Measurements from ENCODE around the gene AOPEP. TPM values are rescaled to one million over a fixed set of nuclear protein-coding genes. Genes with fewer than 3 reads are reported as not detected.

Gene AOPEP
- total RNA-seq, 2 donors from 2014 or later, result 5.5 to 13.0 TPM

- Mint-ChIP-seq H3K36me3 (no peaks in the 10 kb centered on the region), H3K9me3 (no peaks in the 10 kb centered on the region), H3K27ac (no peak overlapping the region)
- no peak for ATAC-seq
- DNase-seq (ENCODE audit: low spot score in 2 of 2), result no peak
Observed at GRCh38 chr9:95061916-95062595, 335.6 kb downstream of the AOPEP start.

- Mint-ChIP-seq H3K36me3 (no peaks in the 10 kb centered on the region), H3K27ac (no peak overlapping the region), H3K9me3 (no peaks in the 10 kb centered on the region)
- DNase-seq (ENCODE audit: low spot score in 2 of 2) (no peak), ATAC-seq (no peak)
Observed at GRCh38 chr9:95062596-95063065, 336.1 kb downstream of the AOPEP start.

GRCh38 chr9:95063300-95063699 is 336.8 kb downstream of the AOPEP start:
- DNase-seq (ENCODE audit: low spot score in 2 of 2) (no peak), ATAC-seq (no peak)
- Mint-ChIP-seq H3K36me3 (no peaks in the 10 kb centered on the region), H3K27ac (peak overlapping the region in 1 of 2 donors; percentile 9), H3K9me3 (no peaks in the 10 kb centered on the region)

DNA sequence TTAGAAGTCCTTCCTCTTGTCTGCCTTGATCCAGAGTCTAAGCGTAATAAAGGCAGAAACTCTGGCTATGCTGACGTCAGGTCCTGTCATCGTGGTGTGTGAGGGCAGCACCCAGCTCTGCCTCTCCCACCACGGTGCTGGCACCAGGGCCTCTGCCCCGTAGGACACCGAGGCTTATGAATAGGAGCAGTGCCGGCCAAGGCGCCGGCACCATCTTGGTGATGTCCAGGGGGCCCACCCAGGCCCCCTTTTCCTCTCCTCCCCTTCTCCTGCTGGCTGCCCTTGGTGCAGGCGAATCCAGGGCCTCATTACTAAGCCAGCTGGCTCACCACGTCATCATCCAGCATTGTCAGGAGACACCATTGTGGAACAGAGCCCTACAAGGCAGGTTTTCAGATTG is 338.7 kb downstream of the AOPEP start:
- DNase-seq (ENCODE audit: low spot score in 2 of 2) (no peak), ATAC-seq (no peak)
- Mint-ChIP-seq H3K36me3 (no peaks in the 10 kb centered on the region), H3K27ac (no peak overlapping the region), H3K9me3 (no peaks in the 10 kb centered on the region)

- Mint-ChIP-seq H3K36me3 (no peaks in the 10 kb centered on the region), H3K27ac (no peak overlapping the region), H3K9me3 (no peaks in the 10 kb centered on the region)
- DNase-seq (ENCODE audit: low spot score in 2 of 2) (no peak), ATAC-seq (no peak)
Observed at GRCh38 chr9:95067057-95067456, 340.6 kb downstream of the AOPEP start.

- DNase-seq (ENCODE audit: low spot score in 2 of 2) (no peak), ATAC-seq (no peak)
- Mint-ChIP-seq H3K27ac (no peak overlapping the region), H3K36me3 (no peaks in the 10 kb centered on the region), H3K9me3 (no peaks in the 10 kb centered on the region)
Observed at GRCh38 chr9:95067897-95068296, 341.4 kb downstream of the AOPEP start.

DNA sequence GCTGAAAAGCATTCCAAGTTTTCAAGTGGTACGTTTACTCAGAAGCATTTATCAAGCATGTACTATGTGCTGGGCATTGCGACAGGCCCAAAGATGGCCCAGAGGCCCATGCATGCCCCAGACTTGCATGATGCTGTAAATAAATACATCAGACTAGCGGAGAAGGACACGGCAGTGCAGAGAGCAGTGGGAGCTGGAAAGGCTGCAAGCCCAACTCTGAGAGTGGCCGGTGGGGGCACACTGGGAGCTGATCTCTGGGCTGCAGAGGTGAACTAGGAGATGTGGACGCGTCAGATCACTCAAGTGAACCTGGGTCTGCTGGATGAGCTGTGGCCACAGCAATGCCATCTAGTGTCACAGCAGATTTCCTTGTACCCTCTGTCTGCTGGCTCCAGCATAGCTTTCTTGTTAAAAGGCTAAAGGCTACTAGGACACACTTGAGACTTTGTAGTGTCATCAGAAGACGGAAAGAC is 344.1 kb downstream of the AOPEP start:
- ATAC-seq, result no peak
- no peaks in the 10 kb centered on the region for H3K36me3 Mint-ChIP-seq
- no peak for DNase-seq (ENCODE audit: low spot score in 2 of 2)
- H3K27ac Mint-ChIP-seq, result peak overlapping the region in 1 of 2 donors; percentile 44
- H3K9me3 Mint-ChIP-seq, result no peaks in the 10 kb centered on the region

DNA sequence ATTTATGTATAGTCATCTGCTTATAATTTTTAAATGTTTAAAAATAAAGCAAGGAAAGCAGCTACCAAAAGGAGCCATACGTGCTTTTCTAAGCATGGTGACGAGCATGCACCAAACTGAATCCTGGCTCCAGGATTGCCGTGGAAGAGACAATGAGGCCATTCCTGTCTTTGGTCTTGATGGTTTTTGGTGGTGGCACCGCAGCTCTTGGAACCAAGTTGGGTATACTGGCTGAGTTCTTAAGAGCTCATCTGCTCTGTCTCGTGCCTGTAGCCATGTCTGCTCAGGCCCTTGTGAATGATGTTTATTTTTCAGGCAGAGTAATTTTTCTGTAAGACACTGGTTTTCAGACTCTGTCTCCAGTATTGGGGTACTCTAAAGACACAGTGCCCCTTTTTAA is 345.0 kb downstream of the AOPEP start:
- Mint-ChIP-seq H3K27ac (no peak overlapping the region), H3K36me3 (no peaks in the 10 kb centered on the region), H3K9me3 (no peaks in the 10 kb centered on the region)
- DNase-seq (ENCODE audit: low spot score in 2 of 2), result no peak
- no peak for ATAC-seq

DNA sequence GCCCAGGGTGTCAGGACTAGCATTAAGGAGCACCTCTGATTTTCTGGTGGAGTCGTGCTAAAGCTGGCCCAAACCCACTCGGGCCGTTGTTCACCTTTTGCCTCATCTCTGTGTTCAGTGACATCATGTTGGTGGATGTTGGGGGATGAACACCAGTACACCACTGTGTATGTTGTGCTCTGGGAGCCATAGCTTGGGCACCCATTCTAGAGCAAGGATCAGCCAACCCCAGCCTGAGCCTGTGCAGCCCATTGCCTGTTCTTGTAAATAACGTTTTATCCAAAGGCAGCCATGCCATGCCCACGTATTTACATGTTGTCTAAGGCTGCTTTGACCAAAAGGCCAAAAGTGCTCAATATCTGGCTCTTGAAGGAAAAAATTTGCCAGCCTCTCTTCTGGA is 345.4 kb downstream of the AOPEP start:
- no peaks in the 10 kb centered on the region for H3K36me3 Mint-ChIP-seq

GRCh38 chr9:95073042-95073607 is 346.6 kb downstream of the AOPEP start:
- ATAC-seq (no peak), DNase-seq (ENCODE audit: low spot score in 2 of 2) (no peak)
- Mint-ChIP-seq H3K9me3 (no peaks in the 10 kb centered on the region), H3K27ac (no peak overlapping the region), H3K36me3 (no peaks in the 10 kb centered on the region)

More for the DNA sequence above, 345.4 kb downstream of the AOPEP start:
- Mint-ChIP-seq H3K9me3 (no peaks in the 10 kb centered on the region), H3K27ac (no peak overlapping the region)
- DNase-seq (ENCODE audit: low spot score in 2 of 2), result no peak
- no peak for ATAC-seq

DNA sequence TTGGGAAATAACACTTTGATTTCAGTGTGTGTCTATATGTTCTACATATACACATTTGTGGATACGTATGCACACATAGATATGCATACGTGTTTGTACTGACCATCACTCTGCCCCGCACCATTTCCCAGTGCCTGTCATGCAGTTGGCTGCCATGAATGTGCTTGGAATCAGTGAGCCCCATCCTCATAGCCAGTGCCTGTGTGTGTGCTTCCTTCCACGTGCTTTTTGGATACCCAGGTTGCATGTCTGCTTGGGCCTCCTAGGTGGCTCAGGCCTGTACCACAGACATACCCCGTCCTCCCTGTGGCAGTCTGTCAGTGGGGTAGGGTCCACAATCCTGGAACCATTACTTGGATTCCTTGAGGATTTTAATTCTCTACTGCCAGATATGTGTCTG is 347.4 kb downstream of the AOPEP start:
- Mint-ChIP-seq H3K27ac (peak overlapping the region in 1 of 2 donors; percentile 62), H3K9me3 (no peaks in the 10 kb centered on the region), H3K36me3 (no peaks in the 10 kb centered on the region)
- ATAC-seq (no peak), DNase-seq (ENCODE audit: low spot score in 2 of 2) (no peak)

DNA sequence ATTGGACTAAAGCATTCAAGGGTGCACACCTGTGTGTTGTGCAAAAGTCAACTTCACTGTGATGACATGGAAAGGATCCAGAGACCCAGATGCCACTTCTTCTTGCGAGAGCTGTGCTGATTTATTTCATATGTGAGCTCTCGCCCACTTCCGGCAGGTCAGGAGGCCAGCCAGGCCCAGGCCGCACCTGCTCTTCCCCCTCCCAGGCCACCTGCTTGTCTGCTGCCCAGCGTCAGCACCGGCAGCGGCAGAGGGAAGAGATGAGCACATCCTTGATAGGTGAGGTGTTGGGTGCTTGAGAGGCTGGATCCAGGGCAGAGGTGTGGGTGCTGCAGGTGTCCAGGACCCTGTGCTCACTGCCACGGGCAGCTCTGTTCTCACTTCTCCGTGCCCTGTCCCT is 348.1 kb downstream of the AOPEP start:
- H3K36me3 Mint-ChIP-seq, result no peaks in the 10 kb centered on the region
- no peak for DNase-seq (ENCODE audit: low spot score in 2 of 2)
- H3K9me3 Mint-ChIP-seq, result no peaks in the 10 kb centered on the region
- ATAC-seq, result no peak
- H3K27ac Mint-ChIP-seq, result no peak overlapping the region

- H3K27ac Mint-ChIP-seq, result no peak overlapping the region
- DNase-seq (ENCODE audit: low spot score in 2 of 2), result no peak
Observed at GRCh38 chr9:95075700-95076099, 349.2 kb downstream of the AOPEP start.

GRCh38 chr9:95076696-95077052 is 350.2 kb downstream of the AOPEP start:
- DNase-seq (ENCODE audit: low spot score in 2 of 2) (no peak), ATAC-seq (no peak)
- H3K36me3 Mint-ChIP-seq, result no peaks in the 10 kb centered on the region
- H3K27ac Mint-ChIP-seq, result no peak overlapping the region
- no peaks in the 10 kb centered on the region for H3K9me3 Mint-ChIP-seq

More at GRCh38 chr9:95075700-95076099, 349.2 kb downstream of the AOPEP start:
- H3K36me3 Mint-ChIP-seq, result no peaks in the 10 kb centered on the region
- no peaks in the 10 kb centered on the region for H3K9me3 Mint-ChIP-seq
- ATAC-seq, result no peak

- no peaks in the 10 kb centered on the region for H3K9me3 Mint-ChIP-seq
- H3K27ac Mint-ChIP-seq, result peak overlapping the region in 1 of 2 donors; percentile 22
- DNase-seq (ENCODE audit: low spot score in 2 of 2), result no peak
- ATAC-seq, result no peak
- no peaks in the 10 kb centered on the region for H3K36me3 Mint-ChIP-seq
Observed at GRCh38 chr9:95077053-95077765, 350.7 kb downstream of the AOPEP start.

GRCh38 chr9:95077766-95078370 is 351.4 kb downstream of the AOPEP start:
- DNase-seq (ENCODE audit: low spot score in 2 of 2) (no peak), ATAC-seq (no peak)
- no peaks in the 10 kb centered on the region for H3K9me3 Mint-ChIP-seq
- no peak overlapping the region for H3K27ac Mint-ChIP-seq
- H3K36me3 Mint-ChIP-seq, result no peaks in the 10 kb centered on the region

- ATAC-seq (no peak), DNase-seq (ENCODE audit: low spot score in 2 of 2) (no peak)
- Mint-ChIP-seq H3K27ac (no peak overlapping the region), H3K9me3 (no peaks in the 10 kb centered on the region), H3K36me3 (no peaks in the 10 kb centered on the region)
Observed at GRCh38 chr9:95078511-95078910, 352.0 kb downstream of the AOPEP start.

Measured in activated naive CD4-positive, alpha-beta T cell treated with anti-CD3 and anti-CD28 coated beads, Interleukin-2, amount 50 U/mL, for 72 hours (primary cell).